Neuronal stem cell (in vitro differentiated cells): Measurements from ENCODE around the gene DMD.

Experiments used
- DNase-seq: peaks from one replicate; pipeline ENCODE4 v3.0.0-alpha.2; 2013; ENCODE audit warnings: low spot score
- H2AFZ ChIP-seq: one replicate; pipeline ENCODE4 v1.6.1; 2013; ENCODE audit warnings: mild to moderate bottlenecking, low read length, inconsistent platforms
- H2AK5ac ChIP-seq: 2 replicates; pipeline ENCODE4 v1.6.1; 2013; ENCODE audit warnings: low read depth, mild to moderate bottlenecking, inconsistent platforms, low read length, moderate library complexity, mixed read lengths
- H2BK120ac ChIP-seq: 2 replicates; pipeline ENCODE4 v1.6.1; 2013; ENCODE audit warnings: low read depth, mild to moderate bottlenecking, inconsistent platforms, low read length, moderate library complexity, mixed read lengths
- H2BK12ac ChIP-seq: one replicate; pipeline ENCODE4 v1.6.1; 2013; ENCODE audit warnings: low read length, inconsistent platforms
- H2BK15ac ChIP-seq: 2 replicates; pipeline ENCODE4 v1.6.1; 2013; ENCODE audit warnings: mild to moderate bottlenecking, low read length, inconsistent platforms, mixed read lengths
- H2BK5ac ChIP-seq: one replicate; pipeline ENCODE4 v1.6.1; 2013; ENCODE audit warnings: inconsistent platforms, mild to moderate bottlenecking, low read length, moderate library complexity
- H3K14ac ChIP-seq: one replicate; pipeline ENCODE4 v1.6.1; 2013; ENCODE audit warnings: low read length, inconsistent platforms
- H3K18ac ChIP-seq: 2 replicates; pipeline ENCODE4 v1.6.1; 2013; ENCODE audit warnings: low read length, inconsistent platforms
- H3K23ac ChIP-seq: 2 replicates; pipeline ENCODE4 v1.6.1; 2013; ENCODE audit warnings: low read depth, mild to moderate bottlenecking, mixed read lengths, low read length, inconsistent platforms; ENCODE audit not compliant: poor library complexity
- H3K27ac ChIP-seq: replicated peaks from 3 replicates; pipeline ENCODE4 v1.5.1; 2013; ENCODE audit warnings: low read length, inconsistent platforms
- H3K27me3 ChIP-seq, 3 experiments: 2 replicates each; pipeline ENCODE4 v1.6.1; 2013; ENCODE audit warnings: low read length in 3 of 3, mild to moderate bottlenecking in 2 of 3, inconsistent platforms in 1 of 3, low read depth in 1 of 3, mixed read lengths in 1 of 3, moderate library complexity in 1 of 3; ENCODE audit not compliant: control insufficient read depth in 3 of 3, insufficient read depth in 3 of 3
- H3K36me3 ChIP-seq, 2 donors: replicated peaks in 1 of 2; 2 replicates each; pipeline ENCODE4 v1.6.1; 2013; ENCODE audit warnings: low read length in 2 of 2; ENCODE audit not compliant: control insufficient read depth in 2 of 2, insufficient read depth in 2 of 2
- H3K4ac ChIP-seq: 2 replicates; pipeline ENCODE4 v1.6.1; 2013; ENCODE audit warnings: inconsistent platforms, mild to moderate bottlenecking, low read length, moderate library complexity
- H3K4me1 ChIP-seq, 2 donors: 1 replicate in 1 of 2; 2 replicates in 1 of 2; pipeline ENCODE4 v1.6.1; 2013; ENCODE audit warnings: low read length in 2 of 2, low read depth in 1 of 2; ENCODE audit not compliant: control insufficient read depth in 2 of 2, insufficient read depth in 1 of 2
- H3K4me2 ChIP-seq: one replicate; pipeline ENCODE4 v1.6.1; 2013; ENCODE audit warnings: mild to moderate bottlenecking, low read length, inconsistent platforms; ENCODE audit not compliant: insufficient read depth, poor library complexity, severe bottlenecking
- H3K4me3 ChIP-seq, 2 donors: 2 replicates each; pipeline ENCODE4 v1.5.1; 2013; ENCODE audit warnings: low read length in 2 of 2, mild to moderate bottlenecking in 2 of 2, inconsistent platforms in 1 of 2, moderate library complexity in 1 of 2
- H3K79me1 ChIP-seq: one replicate; pipeline ENCODE4 v1.6.1; 2013; ENCODE audit warnings: low read depth, mild to moderate bottlenecking, inconsistent platforms, low read length, moderate library complexity
- H3K9ac ChIP-seq: one replicate; pipeline ENCODE4 v1.6.1; 2013; ENCODE audit warnings: mild to moderate bottlenecking, low read depth, low read length, inconsistent platforms; ENCODE audit not compliant: poor library complexity
- H3K9me3 ChIP-seq, 2 donors: replicated peaks in 1 of 2; 2 replicates each; pipeline versions ENCODE3 to v1.6.1; 2013; ENCODE audit warnings: low read length in 2 of 2, mild to moderate bottlenecking in 2 of 2, inconsistent platforms in 1 of 2, low read depth in 1 of 2, mixed read lengths in 1 of 2, moderate library complexity in 1 of 2; ENCODE audit not compliant: control insufficient read depth in 2 of 2, insufficient read depth in 1 of 2
- H4K8ac ChIP-seq: one replicate; pipeline ENCODE4 v1.6.1; 2013; ENCODE audit warnings: low read depth, mild to moderate bottlenecking, inconsistent platforms, low read length, moderate library complexity
- H4K91ac ChIP-seq: one replicate; pipeline ENCODE4 v1.6.1; 2013; ENCODE audit warnings: low read length, low read depth, mild to moderate bottlenecking, inconsistent platforms; ENCODE audit not compliant: poor library complexity
- WGBS, 2 donors: extraction: QIAGEN DNeasy Blood & Tissue Kit; methylation state at CpG; one replicate each; pipeline ENCODE4 v1.1.7; 2013; ENCODE audit warnings: missing lambda C conversion rate in 2 of 2, mixed read lengths in 1 of 2; ENCODE audit not compliant: insufficient read length in 2 of 2, insufficient replicate concordance in 1 of 2; ENCODE audit errors: extremely low coverage in 2 of 2; 5-methylcytosine and 5-hydroxymethylcytosine counted together

DMD gene

GRCh38 chrX:32451954-32452695, 759.2 kb downstream of the DMD start:
- Histone ChIP-seq H3K23ac (no peak overlapping the region), H4K91ac (no peak overlapping the region), H2AFZ (peak overlapping the region; percentile 12), H3K4me3 (no peak overlapping the region), H3K4me2 (no peak overlapping the region), H3K18ac (no peak overlapping the region), H3K4me1 (no peaks in the 10 kb centered on the region), H2BK120ac (no peak overlapping the region), H3K4ac (no peak overlapping the region), H3K9ac (no peak overlapping the region), H2AK5ac (no peak overlapping the region), H3K14ac (no peak overlapping the region), H2BK5ac (no peak overlapping the region), H2BK12ac (no peak overlapping the region), H3K36me3 (no peaks in the 10 kb centered on the region), H2BK15ac (no peak overlapping the region), H3K27ac (no peak overlapping the region), H3K79me1 (no peaks in the 10 kb centered on the region), H3K9me3 (no peaks in the 10 kb centered on the region), H3K27me3 (no peaks in the 10 kb centered on the region), H4K8ac (no peak overlapping the region)
- no CpG with 5 or more reads among the region's 3 CpGs for WGBS, 2 donors
- DNase-seq, result no peak

DNA sequence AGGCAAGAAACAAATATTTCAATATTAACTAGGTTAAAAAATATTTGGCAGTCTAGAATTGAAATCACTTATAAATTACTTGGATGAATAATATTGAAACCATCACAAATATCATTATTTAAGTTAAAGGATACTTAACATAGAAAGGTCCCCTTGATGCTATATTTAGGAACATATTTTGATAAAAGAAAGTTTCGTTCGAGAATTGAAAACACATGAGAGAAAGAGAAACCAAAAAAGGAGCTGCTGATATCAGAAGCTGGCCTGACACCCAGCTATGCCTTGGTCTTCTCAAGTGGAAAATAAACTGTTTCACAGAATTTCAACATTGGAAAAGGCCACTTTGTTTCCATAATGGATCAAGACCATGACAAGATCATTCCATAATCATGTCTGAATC, 762.4 kb downstream of the DMD start:
- Histone ChIP-seq H3K36me3 (no peaks in the 10 kb centered on the region), H3K23ac (no peak overlapping the region), H3K4me3 (no peak overlapping the region), H2BK120ac (no peak overlapping the region), H3K4me2 (no peak overlapping the region), H3K27me3 (no peaks in the 10 kb centered on the region), H4K91ac (no peak overlapping the region), H2BK5ac (no peak overlapping the region), H3K9ac (no peak overlapping the region), H3K4ac (no peak overlapping the region), H3K79me1 (no peaks in the 10 kb centered on the region), H2BK15ac (no peak overlapping the region), H3K18ac (no peak overlapping the region), H3K27ac (no peak overlapping the region), H3K9me3 (no peaks in the 10 kb centered on the region), H4K8ac (no peak overlapping the region), H2AFZ (no peak overlapping the region), H3K14ac (no peak overlapping the region), H3K4me1 (no peaks in the 10 kb centered on the region), H2AK5ac (no peak overlapping the region), H2BK12ac (no peak overlapping the region)
- DNase-seq, result no peak
- no CpG with 5 or more reads among the region's 2 CpGs for WGBS, 2 donors

DNA sequence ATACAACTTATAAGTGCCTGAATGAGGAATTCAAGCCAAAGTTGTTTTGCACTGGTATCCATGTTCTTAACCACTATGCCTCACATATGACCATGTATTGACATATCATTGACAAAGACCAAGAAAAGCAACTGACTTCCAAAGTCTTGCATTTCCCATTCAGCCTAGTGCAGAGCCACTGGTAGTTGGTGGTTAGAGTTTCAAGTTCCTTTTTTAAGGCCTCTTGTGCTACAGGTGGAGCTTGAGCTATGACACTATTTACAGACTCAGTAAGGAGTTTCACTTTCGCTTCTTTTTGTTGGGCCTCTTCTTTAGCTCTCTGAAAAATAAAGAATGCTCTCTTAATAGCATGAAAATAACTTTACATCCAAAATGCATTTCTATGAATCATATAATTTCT, 763.0 kb downstream of the DMD start:
- no peak overlapping the region for H3K18ac ChIP-seq
- no peak overlapping the region for H3K4me3 ChIP-seq
- no peaks in the 10 kb centered on the region for H3K36me3 ChIP-seq
- no peak overlapping the region for H3K23ac ChIP-seq
- no peaks in the 10 kb centered on the region for H3K9me3 ChIP-seq
- H3K4ac ChIP-seq, result no peak overlapping the region
- H2BK120ac ChIP-seq, result no peak overlapping the region
- H2BK15ac ChIP-seq, result no peak overlapping the region
- H3K14ac ChIP-seq, result no peak overlapping the region
- no peak overlapping the region for H3K4me2 ChIP-seq
- no peak for DNase-seq
- H2AFZ ChIP-seq, result peak overlapping the region; percentile 12
- no peaks in the 10 kb centered on the region for H3K4me1 ChIP-seq
- no peaks in the 10 kb centered on the region for H3K79me1 ChIP-seq
- WGBS, 2 donors, result no CpG with 5 or more reads among the region's 1 CpG
- H4K91ac ChIP-seq, result no peak overlapping the region
- no peak overlapping the region for H2BK5ac ChIP-seq
- no peak overlapping the region for H3K9ac ChIP-seq
- no peaks in the 10 kb centered on the region for H3K27me3 ChIP-seq
- no peak overlapping the region for H4K8ac ChIP-seq
- no peak overlapping the region for H2AK5ac ChIP-seq
- no peak overlapping the region for H3K27ac ChIP-seq
- H2BK12ac ChIP-seq, result no peak overlapping the region

DNA sequence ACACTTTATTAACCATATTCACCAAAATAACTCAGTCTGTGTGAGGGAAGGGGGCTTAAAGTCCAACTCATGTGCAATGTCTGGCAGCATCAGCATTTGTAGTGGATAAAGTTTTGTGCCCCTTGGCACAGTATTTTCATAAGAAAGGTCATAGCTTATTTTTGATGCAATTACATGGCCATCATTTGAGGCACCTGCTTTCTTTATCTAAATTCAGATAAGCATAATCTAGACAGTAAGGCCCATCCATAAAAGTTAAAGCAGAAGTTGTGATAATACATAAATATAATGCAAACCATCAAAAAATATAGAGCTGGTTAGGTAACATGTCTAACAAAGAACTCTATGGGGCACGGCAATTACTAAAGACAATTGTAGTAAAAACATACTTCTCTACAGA, 763.7 kb downstream of the DMD start:
- H3K18ac ChIP-seq, result no peak overlapping the region

More for the DNA sequence above, 763.7 kb downstream of the DMD start:
- no peak overlapping the region for H3K9ac ChIP-seq
- no peak overlapping the region for H2AFZ ChIP-seq
- H4K91ac ChIP-seq, result no peak overlapping the region
- no peak overlapping the region for H2BK5ac ChIP-seq
- H2BK120ac ChIP-seq, result no peak overlapping the region
- H2AK5ac ChIP-seq, result no peak overlapping the region
- H3K14ac ChIP-seq, result no peak overlapping the region
- no peak overlapping the region for H3K4ac ChIP-seq
- H4K8ac ChIP-seq, result no peak overlapping the region
- no peaks in the 10 kb centered on the region for H3K4me1 ChIP-seq
- H2BK15ac ChIP-seq, result no peak overlapping the region
- H3K27me3 ChIP-seq, result no peaks in the 10 kb centered on the region
- no peaks in the 10 kb centered on the region for H3K36me3 ChIP-seq
- no peak overlapping the region for H3K23ac ChIP-seq
- H3K9me3 ChIP-seq, result no peaks in the 10 kb centered on the region
- no peak overlapping the region for H3K4me2 ChIP-seq
- no peak overlapping the region for H2BK12ac ChIP-seq
- DNase-seq, result no peak
- no CpG with 5 or more reads among the region's 1 CpG for whole genome bisulfite sequencing, 2 donors
- no peak overlapping the region for H3K4me3 ChIP-seq
- H3K79me1 ChIP-seq, result no peaks in the 10 kb centered on the region
- no peak overlapping the region for H3K27ac ChIP-seq
